GM19035 (cell line): ENCODE data around the gene AGRP.

Source experiments
- ATAC-seq: cut with Tn5 transposase; IDR thresholded peaks from one replicate; pipeline ENCODE4 v1.9.1; 2021; ENCODE audit not compliant: unreplicated experiment

AGRP gene

DNA sequence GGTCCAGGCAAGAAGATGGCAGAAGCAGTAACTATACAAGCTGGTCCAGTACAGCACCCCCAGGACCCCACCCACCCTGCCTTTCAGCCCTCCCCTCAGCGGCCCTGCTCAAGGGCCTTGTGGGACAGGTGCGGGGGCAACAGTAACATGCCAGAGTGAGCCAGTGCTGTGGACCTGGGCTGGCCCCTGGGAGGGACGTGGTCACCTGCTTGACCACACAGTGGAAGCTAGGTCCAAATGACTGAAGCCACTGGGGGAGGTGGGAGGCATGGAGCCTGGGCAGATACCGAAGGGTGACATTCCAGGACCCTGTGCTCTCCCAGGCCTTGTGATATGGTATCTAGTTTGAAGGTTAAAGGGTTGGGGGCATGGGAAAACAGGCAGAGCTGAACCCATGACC, 19.7 kb downstream of the AGRP start:
- ATAC-seq, result no peak

- ATAC-seq, result no peak
Measured at GRCh38 chr16:67463059-67463458, 20.3 kb downstream of the AGRP start.

DNA sequence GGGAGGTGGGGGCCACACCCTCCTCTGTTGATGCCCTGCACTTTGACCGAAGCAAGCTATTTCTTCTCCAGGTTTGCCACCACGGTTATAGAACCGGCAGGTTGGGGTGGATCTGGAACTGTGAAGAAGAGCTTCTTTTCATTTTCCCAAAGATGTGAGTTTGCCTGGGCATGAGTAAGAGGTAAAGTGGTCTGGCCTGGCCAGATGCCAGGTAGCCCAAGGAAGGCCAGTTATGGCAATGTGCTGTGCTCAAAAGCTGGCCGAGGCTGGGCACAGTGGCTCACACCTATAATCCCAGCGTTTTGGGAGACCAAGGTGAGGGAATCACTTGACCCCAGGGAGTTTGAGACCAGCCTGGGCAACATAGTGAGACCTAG, 21.1 kb downstream of the AGRP start:
- ATAC-seq, result no peak

- no peak for ATAC-seq
Measured at GRCh38 chr16:67461600-67462278, 21.6 kb downstream of the AGRP start.

DNA sequence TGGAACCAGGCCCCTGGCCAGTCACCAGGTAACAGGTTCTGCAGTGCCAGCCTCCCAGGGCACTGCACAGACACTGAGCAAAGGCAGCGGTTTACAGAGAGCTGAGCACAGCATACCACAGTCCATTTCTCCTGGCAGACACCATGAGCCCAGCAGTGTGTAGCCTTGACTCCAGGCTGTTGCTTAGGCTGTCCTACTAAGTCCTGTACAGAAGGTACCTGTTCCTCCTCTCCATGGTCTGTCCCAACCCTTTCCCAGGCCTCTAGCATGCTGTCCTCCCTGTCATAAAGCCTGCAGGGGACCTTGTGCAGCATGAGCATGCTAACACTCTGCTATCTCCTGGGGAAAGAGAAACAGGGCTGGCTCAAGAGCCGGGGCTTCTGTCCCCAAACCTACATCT, 22.4 kb downstream of the AGRP start:
- no peak for ATAC-seq

DNA sequence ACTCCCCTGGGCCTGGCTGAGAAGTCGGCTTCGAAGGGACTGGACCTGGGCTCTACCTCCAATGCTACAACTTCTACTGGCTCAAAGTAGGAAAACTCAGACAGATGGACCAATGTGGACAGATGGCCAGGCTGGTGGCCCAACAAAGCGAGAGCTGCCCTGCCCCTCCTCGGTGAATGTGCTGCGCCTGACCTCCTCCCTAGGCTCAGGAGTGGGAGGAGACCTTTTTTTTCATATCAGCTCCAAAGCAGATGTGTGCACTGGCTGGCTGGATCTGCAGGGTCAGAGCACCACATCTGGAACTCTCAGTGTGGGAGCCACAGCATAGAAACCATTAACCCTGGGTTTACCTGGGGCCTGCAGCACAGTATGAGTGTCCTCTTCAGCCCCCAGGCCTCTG, 23.2 kb downstream of the AGRP start:
- ATAC-seq, result no peak

DNA sequence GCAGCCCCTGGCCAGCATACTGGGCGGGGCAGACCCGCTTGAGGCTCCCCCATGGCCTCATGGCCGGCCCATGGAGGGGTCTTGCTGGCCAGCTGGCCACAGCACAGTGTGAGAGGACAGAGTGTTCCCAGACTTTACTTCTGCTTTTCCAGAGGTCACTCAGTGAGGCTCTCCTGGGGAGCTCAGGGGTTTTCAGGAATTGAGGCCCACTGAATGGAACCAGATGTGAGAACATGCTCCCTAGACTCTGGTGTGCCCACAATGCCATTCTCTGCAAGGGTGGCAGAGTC, 23.5 kb downstream of the AGRP start:
- no peak for ATAC-seq

DNA sequence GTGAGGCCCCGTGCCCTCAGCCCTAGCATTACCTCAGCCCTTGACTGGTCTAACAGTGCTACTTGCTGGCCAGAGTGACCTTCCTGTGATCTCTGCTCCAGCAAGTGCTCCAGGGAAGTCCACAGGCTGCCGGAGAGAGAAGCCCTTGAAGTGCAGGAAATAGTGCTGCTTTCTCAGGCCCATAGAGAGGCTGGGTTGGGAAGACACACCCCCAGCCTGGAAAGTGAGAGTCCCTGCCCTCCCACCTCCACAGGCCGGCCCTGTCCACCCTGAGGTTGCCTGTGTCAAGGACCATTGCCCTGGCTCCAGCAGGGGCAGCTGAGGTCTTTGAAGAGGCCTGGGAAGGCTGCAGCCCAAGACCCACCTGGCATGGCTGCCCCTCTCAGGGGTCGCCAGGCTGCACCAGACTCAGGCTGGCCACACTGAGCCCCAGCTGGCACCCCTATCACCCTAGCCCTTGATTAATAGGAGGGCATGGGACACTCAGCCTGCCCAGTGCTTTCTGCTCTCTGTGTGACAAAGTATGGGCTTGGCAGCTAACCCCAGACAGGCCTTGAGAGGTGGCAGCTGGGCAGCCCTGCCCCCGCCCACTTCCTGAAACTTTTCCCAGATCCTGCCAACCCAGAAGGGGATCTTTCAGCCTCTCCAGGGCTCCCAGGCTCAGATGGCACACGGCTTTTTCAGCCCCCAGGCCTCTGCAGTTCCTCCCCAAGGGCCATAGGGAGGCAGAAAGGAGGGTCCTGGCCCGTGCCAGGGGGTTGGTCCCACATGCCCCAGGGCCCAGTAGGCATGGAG, 24.1 kb downstream of the AGRP start:
- ATAC-seq, result no peak

- ATAC-seq, result no peak
Measured at GRCh38 chr16:67458121-67458641, 25.2 kb downstream of the AGRP start.

- no peak for ATAC-seq
Measured at GRCh38 chr16:67457611-67458010, 25.7 kb downstream of the AGRP start.

DNA sequence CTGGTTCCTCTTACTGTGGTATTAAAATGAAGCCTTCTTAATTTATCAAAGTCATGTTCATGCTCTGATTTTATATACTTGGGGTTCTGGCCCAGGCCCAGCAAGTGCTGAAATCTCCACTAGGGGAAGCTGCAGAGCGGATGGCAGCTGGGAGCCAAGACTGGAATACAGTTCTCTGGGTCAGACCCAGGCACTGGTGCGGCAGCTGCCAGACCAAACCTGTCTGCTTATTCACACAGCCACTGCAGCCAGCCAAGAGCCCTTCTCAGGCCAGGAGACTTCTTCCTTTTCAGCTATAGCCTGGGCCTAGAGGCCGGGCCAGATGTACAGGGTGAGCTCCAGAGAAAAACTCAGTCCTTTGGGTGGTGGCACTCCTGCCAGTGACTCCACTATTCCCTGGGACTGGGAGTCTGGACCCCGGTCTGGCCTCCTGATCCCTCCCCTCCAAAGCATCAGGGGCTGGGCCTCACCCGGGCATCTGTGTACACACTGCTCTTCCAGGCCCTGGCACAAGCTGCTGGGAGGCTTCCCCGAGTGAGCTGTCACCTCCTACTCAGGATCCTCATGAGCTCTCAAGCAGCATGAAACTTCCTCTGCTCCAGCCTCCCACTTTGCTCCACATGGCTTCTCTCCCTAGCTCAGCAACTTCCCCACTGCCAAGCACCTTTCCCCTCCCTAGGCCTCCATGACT, 26.8 kb downstream of the AGRP start:
- no peak for ATAC-seq

- no peak for ATAC-seq
Measured at GRCh38 chr16:67454852-67455251, 28.5 kb downstream of the AGRP start.

GRCh38 chr16:67454104-67454503, 29.2 kb downstream of the AGRP start:
- no peak for ATAC-seq

- no peak for ATAC-seq
Measured at GRCh38 chr16:67451704-67452435, 31.5 kb downstream of the AGRP start.

DNA sequence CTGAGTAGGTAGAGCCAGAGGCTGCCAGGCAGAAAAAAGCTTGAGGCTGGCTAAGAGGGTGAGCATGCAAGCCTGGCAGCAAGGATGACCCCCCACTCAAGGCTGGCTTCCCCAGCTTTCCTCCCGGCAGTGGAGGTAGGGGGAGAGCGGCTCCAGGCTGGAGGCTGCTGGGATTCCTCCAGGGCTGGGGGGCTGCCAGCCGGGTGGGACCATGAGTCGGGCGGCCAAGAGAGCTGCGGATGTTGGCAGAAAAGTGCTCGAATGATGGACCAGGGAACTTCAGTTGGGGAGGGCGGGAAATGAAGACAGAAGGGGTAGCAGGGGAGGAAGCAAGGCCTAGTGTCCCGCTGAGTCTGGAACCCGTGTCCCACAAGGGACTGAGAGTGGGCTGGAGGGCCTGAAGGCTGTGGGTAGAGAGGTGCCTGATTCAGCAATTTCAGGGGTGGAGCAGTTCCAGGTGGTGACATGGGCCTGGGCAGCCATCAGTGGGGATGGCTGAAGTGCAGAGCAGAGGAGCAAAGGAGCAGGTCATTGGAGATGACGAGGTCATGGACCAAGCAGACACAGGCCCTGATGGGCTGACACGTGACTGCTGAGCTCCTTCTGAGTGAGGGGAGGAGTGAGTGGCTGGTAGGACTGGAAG, 32.2 kb downstream of the AGRP start:
- no peak for ATAC-seq

- ATAC-seq, result no peak
Measured at GRCh38 chr16:67449739-67450138, 33.6 kb downstream of the AGRP start.

- ATAC-seq, result no peak
Measured at GRCh38 chr16:67449336-67449735, 34.0 kb downstream of the AGRP start.

DNA sequence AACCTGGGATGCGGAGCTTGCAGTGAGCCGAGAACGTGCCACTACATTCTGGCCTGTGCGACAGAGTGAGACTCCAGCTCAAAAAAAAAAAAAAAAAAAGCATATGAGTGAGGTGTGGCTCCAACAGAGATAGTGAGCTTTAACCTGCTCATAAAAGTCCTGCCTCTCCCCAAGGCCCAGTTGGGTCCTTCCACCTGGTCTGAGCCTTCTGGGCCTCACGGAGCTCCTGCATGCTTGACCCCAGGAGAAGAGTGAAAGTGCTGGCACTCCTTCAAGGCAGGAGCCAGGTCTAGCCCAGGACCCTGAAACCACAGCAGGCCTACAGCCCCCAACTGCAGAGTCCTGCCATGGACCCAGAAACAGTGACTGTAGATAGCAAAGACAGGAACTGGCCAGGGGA, 34.8 kb downstream of the AGRP start:
- no peak for ATAC-seq

DNA sequence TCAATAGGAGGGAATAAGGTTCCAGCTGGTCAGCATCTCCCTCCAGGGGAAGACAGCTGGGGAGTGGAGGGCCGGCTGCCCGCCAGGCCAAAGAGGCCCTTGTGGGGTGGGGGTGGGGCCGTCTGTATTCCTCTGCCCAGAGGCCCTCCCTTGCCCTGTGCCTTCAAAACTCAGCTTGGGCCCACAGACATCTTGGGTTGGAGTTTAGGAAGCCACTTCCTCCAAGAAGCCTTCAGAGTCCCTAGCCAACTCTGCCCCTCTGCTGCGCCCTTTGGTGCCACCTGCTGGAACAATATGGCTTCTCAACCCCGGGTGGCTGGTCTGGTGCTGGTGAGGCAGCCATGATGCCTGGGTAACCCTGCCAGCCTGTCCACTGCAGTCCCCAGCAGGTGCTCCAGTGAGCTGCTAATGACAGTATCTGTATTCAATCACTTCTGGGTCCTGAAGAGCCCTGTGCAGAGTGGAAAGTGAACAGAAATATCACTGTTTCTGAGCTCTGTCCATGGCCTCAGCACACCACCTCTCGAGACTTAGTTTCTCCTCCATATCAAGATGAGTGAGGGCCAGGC, 35.8 kb downstream of the AGRP start:
- ATAC-seq, result no peak

- ATAC-seq, result no peak
Measured at GRCh38 chr16:67446968-67447507, 36.3 kb downstream of the AGRP start.
